HUDEP-2 (cell line): ENCODE measurements around the gene FOXP4.

Experiments
- DNase-seq, 76 experiments: peaks; one replicate each; lab custom pipeline; 2025; ENCODE audit not compliant: unreplicated experiment in 76 of 76; lab: John Stamatoyannopoulos, UW

The FOXP4 gene

GRCh38 chr6:41641352-41641925 is 95.3 kb downstream of the FOXP4 start:
- no peak for DNase-seq

GRCh38 chr6:41642090-41642959 is 96.1 kb downstream of the FOXP4 start:
- no peak for DNase-seq

DNA sequence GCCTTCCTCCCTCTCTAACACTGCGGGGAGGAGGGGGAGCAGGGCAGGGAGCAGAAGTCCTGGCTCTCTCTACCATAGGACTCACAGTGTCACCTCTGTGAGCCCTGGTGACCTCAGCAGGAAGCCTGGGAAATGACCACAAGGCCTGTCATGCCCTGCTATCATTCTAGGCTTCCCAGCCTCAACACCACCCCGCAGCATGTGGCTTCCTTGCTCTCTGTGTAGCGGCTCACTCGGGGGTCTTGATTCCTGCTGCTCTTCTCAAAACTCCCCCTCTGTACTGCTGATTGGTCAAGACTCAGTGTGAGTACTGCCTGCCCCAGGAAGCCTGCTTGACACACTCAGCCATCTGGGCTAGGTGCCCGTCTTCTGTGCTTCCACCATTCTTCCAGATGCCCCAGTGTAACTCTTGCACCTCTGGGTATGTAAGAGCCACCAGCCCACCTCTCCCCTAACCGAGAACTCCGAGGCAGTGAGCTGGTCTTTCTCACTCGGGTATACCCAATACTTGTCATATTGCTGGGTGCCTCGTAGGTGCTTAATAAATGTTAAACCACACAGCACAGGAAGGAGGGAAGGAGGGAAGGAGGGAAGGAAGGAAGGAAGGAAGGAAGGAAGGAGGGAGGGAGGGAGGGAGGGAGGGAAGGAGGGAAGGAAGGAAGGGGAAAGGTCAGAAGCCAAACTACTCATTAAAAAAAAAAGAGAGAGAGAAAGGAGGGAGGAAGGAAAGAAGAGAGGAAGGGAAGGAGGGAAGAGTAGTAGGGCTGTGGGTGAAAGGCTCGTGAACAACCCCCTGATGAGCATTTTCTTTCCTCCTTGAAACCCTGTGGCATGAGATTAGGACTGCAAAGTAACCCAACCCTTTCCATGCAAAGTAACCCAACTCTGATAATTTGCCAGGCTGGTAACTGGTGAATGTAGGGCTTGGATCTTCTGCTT is 97.0 kb downstream of the FOXP4 start:
- no peak for DNase-seq

GRCh38 chr6:41643899-41644269 is 97.7 kb downstream of the FOXP4 start:
- no peak for DNase-seq

DNA sequence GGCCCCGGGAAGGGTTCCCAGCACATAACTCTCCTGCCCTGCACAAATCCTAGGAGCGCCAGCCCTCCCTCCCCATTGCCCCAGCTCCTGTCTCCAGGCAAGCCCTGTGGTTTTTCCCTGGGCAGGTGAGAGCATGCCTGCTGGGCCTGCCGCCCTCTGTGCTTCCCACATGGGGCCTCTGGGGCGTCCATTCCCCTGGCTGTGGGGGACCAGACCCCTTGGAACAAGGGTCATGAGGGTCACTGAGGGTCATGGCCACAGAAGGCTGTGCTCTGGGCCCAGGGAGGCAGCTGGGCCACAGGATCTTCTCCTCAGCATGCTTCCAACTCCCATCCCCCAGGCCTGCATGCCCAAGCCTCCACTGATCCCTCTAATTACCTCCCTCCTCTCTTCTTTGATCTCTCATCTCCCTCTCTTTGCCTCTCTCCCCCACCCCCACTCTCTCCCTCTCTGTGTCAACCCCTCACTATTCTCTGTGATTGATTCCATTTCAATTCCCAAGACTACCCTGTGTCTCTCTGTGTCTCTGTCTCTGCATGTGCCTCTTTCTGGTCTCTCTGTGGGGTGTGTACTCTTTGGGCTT is 98.2 kb downstream of the FOXP4 start:
- DNase-seq = no peak

DNA sequence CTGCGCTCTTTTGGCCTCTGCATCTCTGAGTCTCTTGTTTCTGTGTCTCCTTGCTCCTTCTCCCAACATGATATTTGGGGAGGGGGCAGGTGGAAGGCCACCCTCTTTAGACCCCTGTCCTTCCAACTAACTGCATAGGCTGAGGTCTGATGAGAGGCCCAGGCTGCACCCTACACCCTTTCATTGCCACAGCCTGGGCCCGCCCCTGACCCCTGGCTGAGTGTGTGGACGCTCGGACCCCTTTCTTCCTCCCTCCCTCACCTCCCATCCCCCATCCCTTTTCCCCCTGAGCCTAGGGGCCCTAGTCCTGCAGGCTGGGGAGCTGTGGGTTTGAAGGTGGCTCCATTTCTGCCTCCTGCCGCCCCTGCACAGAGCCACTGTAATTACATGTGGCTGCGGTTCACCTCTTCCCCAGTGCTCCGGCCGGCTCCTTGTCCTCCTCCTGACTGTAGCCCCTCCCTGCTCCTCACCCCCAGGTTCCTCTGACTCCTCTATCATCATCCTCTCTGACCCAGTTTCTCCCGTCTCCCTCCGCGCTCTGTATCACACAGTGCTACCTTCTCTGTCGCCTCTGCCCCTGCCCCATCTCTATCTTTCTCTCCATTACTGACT is 98.9 kb downstream of the FOXP4 start:
- DNase-seq = no peak

GRCh38 chr6:41646026-41646795 is 100.0 kb downstream of the FOXP4 start:
- DNase-seq = no peak

GRCh38 chr6:41647061-41647511 is 100.9 kb downstream of the FOXP4 start:
- no peak for DNase-seq

DNA sequence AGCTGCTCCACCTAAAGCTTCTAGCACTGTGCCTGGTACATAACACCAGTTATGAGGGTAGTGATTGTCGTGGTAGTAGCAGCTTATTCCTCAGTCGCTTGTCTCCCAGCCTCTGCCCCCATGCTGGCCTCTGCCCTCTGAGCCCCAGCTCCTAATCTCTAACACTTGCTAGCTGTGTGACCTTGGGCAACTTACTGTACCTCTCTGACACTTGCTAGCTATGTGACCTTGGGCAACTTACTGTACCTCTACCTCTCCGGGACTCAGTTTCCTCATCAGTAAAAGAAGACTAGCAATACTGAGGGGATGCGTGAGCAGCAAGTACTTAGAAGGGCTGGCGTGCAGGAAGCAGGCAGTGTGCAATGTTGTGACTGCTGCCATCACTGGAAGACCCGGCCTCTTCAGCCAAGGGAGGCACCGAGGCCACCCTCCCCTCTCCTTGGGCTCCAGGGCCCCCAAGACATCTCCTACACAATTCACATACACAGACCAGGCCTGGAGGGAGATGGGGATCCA is 101.9 kb downstream of the FOXP4 start:
- DNase-seq = no peak

DNA sequence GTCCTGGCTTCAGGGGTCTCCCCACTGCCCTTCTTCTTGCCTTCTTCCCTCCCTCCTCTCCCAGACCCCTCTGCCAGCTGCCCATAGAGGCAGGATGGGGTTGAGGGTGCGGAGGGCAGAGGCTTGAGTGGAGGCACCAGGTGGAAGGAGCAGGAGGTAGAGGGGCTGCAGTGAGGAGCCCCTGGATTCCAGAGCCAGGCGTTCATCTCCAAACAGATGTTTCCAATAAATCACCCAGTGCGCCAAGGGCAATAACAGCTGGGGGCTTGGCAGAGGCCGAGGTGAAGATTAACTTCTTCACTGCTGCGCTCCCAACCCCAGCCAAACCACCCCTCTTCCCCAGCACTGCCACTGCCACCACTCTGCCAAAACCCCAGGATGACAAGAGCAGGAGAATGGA is 102.7 kb downstream of the FOXP4 start:
- no peak for DNase-seq

GRCh38 chr6:41649596-41649995 is 103.4 kb downstream of the FOXP4 start:
- no peak for DNase-seq

DNA sequence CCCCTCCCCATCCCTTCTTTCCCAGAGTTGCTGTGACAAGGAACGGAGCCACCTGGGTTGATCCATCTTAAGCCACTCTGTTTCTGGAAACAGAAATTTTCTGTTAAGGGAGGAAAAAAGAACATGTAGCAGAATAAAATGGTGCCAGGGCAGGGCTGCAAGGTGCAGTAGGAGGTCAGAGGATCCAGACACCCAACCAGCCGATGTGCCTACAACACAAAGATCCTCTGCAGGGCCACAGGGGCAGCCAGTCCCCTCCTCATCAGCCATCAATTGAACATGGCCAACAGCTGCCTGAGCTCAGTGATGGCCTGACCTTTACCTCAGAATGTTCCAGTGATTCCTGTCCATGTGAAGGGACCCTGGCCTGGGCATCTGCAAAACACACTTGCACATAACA is 103.9 kb downstream of the FOXP4 start:
- no peak for DNase-seq

GRCh38 chr6:41651246-41651961 is 105.2 kb downstream of the FOXP4 start:
- no peak for DNase-seq
